WTC11 (cell line): ENCODE results near the gene DCXR. TPM values are rescaled to one million over a fixed set of nuclear protein-coding genes. Genes with fewer than 3 reads are reported as not detected.

ENCODE experiments used
- ATAC-seq: fragments of 200-7000 bp; cut with Tn5 transposase; 2 replicates; pipeline ENCODE4 v1.10.0; 2021; ENCODE audit warnings: mild to moderate bottlenecking, moderate library complexity
- CTCF ChIA-PET: fragments of 300-600 bp; sonication (Branson Sonifier 250); formaldehyde crosslinking; loops from one replicate; lab custom pipeline; 2021; ENCODE audit warnings: antibody characterized with exemption; lab: Charles Lee
- POLR2A ChIA-PET: fragments of 350-600 bp; sonication (Branson Sonifier 250); formaldehyde crosslinking; loops from one replicate; lab custom pipeline; 2021; ENCODE audit warnings: antibody characterized with exemption; lab: Charles Lee
- DNase-seq: peaks from one replicate; pipeline ENCODE4 v3.0.0; 2021; ENCODE audit warnings: low spot score
- H3K27ac Mint-ChIP-seq: 2 replicates; pipeline ENCODE4 v1.8.0; 2021; ENCODE audit warnings: mixed read lengths
- H3K27me3 Mint-ChIP-seq: 2 replicates; pipeline ENCODE4 v1.8.0; 2021; ENCODE audit warnings: low read depth, mild to moderate bottlenecking, moderate library complexity, mixed read lengths
- H3K36me3 Mint-ChIP-seq: 2 replicates; pipeline ENCODE4 v1.8.0; 2021; ENCODE audit warnings: mixed read lengths
- H3K4me1 Mint-ChIP-seq: 2 replicates; pipeline ENCODE4 v1.8.0; 2022; ENCODE audit warnings: mixed read lengths
- H3K4me3 Mint-ChIP-seq: 2 replicates; pipeline ENCODE4 v1.8.0; 2021; ENCODE audit warnings: mild to moderate bottlenecking, moderate library complexity, mixed read lengths
- H3K9me3 Mint-ChIP-seq: 2 replicates; pipeline ENCODE4 v1.8.0; 2021; ENCODE audit warnings: mixed read lengths
- ATF3 ChIP-seq: sonication (generic); formaldehyde crosslinking; conservative IDR thresholded peaks from 2 replicates; pipeline ENCODE4 v1.8.1; 2022; ENCODE audit warnings: mild to moderate bottlenecking, missing genetic modification reagents
- FOXP1 ChIP-seq: sonication (generic); formaldehyde crosslinking; IDR thresholded peaks from 2 replicates; pipeline ENCODE4 v1.8.0; 2022; ENCODE audit warnings: missing genetic modification reagents, mild to moderate bottlenecking, moderate library complexity, borderline replicate concordance
- FOXP4 ChIP-seq: sonication (generic); formaldehyde crosslinking; IDR thresholded peaks from 2 replicates; pipeline ENCODE4 v1.8.0; 2022; ENCODE audit warnings: mild to moderate bottlenecking, missing genetic modification reagents
- HMGA2 ChIP-seq: fragments of 250-450 bp; sonication (Bioruptor Pico); IDR thresholded peaks from 2 replicates; pipeline ENCODE4 v1.4.0; 2021; ENCODE audit warnings: mild to moderate bottlenecking, moderate library complexity
- HMGXB4 ChIP-seq: sonication (generic); formaldehyde crosslinking; IDR thresholded peaks from 2 replicates; pipeline ENCODE4 v1.8.1; 2023; ENCODE audit warnings: mild to moderate bottlenecking, moderate library complexity, missing genetic modification reagents
- NFYB ChIP-seq: sonication (generic); formaldehyde crosslinking; conservative IDR thresholded peaks from 2 replicates; pipeline ENCODE4 v1.8.0; 2022; ENCODE audit warnings: low read depth, missing genetic modification reagents
- NR1H2 ChIP-seq: sonication (generic); formaldehyde crosslinking; IDR thresholded peaks from 2 replicates; pipeline ENCODE4 v1.9.0; 2021; ENCODE audit warnings: mild to moderate bottlenecking, moderate library complexity, missing genetic modification reagents
- NR3C1 ChIP-seq: sonication (generic); formaldehyde crosslinking; conservative IDR thresholded peaks from 2 replicates; pipeline ENCODE4 v1.8.1; 2023; ENCODE audit warnings: low read depth, mild to moderate bottlenecking, missing genetic modification reagents
- SMAD4 ChIP-seq: sonication (generic); formaldehyde crosslinking; IDR thresholded peaks from 2 replicates; pipeline ENCODE4 v1.8.0; 2022; ENCODE audit warnings: mild to moderate bottlenecking, missing genetic modification reagents
- SP1 ChIP-seq: sonication (generic); formaldehyde crosslinking; conservative IDR thresholded peaks from 2 replicates; pipeline ENCODE4 v1.8.1; 2022; ENCODE audit warnings: missing genetic modification reagents
- TEAD1 ChIP-seq: sonication (generic); formaldehyde crosslinking; IDR thresholded peaks from 2 replicates; pipeline ENCODE4 v1.8.0; 2022; ENCODE audit warnings: mild to moderate bottlenecking, missing genetic modification reagents
- ZNF232 ChIP-seq: sonication (generic); formaldehyde crosslinking; IDR thresholded peaks from 2 replicates; pipeline ENCODE4 v1.8.0; 2022; ENCODE audit warnings: mild to moderate bottlenecking, missing genetic modification reagents
- ZNF416 ChIP-seq: fragments of 250-450 bp; sonication (Bioruptor Pico); IDR thresholded peaks from 2 replicates; pipeline ENCODE4 v1.9.0; 2021; ENCODE audit warnings: mild to moderate bottlenecking, inconsistent platforms
- ZNF423 ChIP-seq: fragments of 250-450 bp; sonication (Bioruptor Pico); IDR thresholded peaks from 2 replicates; pipeline ENCODE4 v2.1.2; 2022; ENCODE audit warnings: mild to moderate bottlenecking, moderate library complexity
- total RNA-seq: library from RNA; stranded (reverse); gene quantifications from 3 replicates; pipeline ENCODE4 v1.2.3, GENCODE V29; 2021
- TF ChIP-seq, protein P1 (sequence below): fragments of 200-600 bp; IDR thresholded peaks from 2 replicates; pipeline ENCODE4 v1.8.0; 2022; ENCODE audit warnings: antibody characterized with exemption
- TF ChIP-seq, protein P2 (sequence below): sonication (generic); formaldehyde crosslinking; IDR thresholded peaks from 2 replicates; pipeline ENCODE4 v1.8.0; 2022; ENCODE audit warnings: mild to moderate bottlenecking, missing genetic modification reagents
- TF ChIP-seq, protein P3 (sequence below): sonication (generic); formaldehyde crosslinking; IDR thresholded peaks from 2 replicates; pipeline ENCODE4 v1.8.1; 2022; ENCODE audit warnings: mild to moderate bottlenecking, moderate library complexity, missing genetic modification reagents

Gene DCXR
- total RNA-seq, 1 experiment from 2014 or later = 130 TPM

GRCh38 chr17:82023447-82024241 is 13.9 kb downstream of the DCXR start (continued):
- TF ChIP-seq ZNF232 (CRISPR knock-in tag) = no peak
- no peak for TF ChIP-seq ZNF423 (CRISPR knock-in tag)
- TF ChIP-seq ATF3 (CRISPR knock-in tag) = no peak
- TF ChIP-seq FOXP4 (CRISPR knock-in tag) = 0 out of 2 replicates have a peak, but pooled peaks have one; percentile 20
- TF ChIP-seq, protein P1, sequence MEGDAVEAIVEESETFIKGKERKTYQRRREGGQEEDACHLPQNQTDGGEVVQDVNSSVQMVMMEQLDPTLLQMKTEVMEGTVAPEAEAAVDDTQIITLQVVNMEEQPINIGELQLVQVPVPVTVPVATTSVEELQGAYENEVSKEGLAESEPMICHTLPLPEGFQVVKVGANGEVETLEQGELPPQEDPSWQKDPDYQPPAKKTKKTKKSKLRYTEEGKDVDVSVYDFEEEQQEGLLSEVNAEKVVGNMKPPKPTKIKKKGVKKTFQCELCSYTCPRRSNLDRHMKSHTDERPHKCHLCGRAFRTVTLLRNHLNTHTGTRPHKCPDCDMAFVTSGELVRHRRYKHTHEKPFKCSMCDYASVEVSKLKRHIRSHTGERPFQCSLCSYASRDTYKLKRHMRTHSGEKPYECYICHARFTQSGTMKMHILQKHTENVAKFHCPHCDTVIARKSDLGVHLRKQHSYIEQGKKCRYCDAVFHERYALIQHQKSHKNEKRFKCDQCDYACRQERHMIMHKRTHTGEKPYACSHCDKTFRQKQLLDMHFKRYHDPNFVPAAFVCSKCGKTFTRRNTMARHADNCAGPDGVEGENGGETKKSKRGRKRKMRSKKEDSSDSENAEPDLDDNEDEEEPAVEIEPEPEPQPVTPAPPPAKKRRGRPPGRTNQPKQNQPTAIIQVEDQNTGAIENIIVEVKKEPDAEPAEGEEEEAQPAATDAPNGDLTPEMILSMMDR = no peak
- TF ChIP-seq, protein P2, sequence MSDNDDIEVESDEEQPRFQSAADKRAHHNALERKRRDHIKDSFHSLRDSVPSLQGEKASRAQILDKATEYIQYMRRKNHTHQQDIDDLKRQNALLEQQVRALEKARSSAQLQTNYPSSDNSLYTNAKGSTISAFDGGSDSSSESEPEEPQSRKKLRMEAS = peak; percentile 45
- TF ChIP-seq, all 79 proteins: peak for 3

DNA sequence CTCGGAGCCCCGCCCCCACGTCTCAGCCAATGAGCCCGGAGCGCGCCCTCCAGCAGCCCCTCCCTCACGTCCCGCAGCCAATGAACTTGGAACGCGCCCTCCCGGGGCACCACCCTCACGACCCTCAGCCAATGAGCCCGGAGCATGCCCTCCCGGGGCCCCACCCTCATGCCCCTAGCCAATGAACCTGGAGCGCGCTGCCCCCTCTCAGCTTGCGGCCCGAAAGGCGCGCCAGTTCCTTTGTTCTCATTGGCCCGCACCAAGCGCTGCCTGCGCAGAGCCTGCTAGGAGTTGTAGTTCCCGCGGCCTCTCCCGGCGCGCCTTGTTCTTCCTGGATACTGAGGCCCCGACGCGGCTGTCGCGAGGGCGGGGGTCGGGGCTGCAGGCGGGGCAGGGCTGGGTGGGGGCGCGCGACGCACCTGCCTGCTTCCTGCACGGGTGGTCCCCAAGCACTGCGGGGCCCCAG is 14.5 kb downstream of the DCXR start, which contains the start of gene LRRC45:
TSS of gene LRRC45 (plus strand) at position 325 of the 466 bp plus-strand sequence. CDS start 339 bp downstream, outside the sequence.
- peak within 1 kb of the TSS; percentile 78 for H3K4me3 Mint-ChIP-seq
- no peaks in the 10 kb centered on the region; the same call in 1 of the 2 replicates for H3K36me3 Mint-ChIP-seq
- TF ChIP-seq NR1H2 (CRISPR knock-in tag) (no peak), SMAD4 (no peak), NFYB (CRISPR knock-in tag) (peak; percentile 92), HMGA2 (no peak), SP1 (CRISPR knock-in tag) (peak; percentile 97)
- TF ChIP-seq, protein P3, sequence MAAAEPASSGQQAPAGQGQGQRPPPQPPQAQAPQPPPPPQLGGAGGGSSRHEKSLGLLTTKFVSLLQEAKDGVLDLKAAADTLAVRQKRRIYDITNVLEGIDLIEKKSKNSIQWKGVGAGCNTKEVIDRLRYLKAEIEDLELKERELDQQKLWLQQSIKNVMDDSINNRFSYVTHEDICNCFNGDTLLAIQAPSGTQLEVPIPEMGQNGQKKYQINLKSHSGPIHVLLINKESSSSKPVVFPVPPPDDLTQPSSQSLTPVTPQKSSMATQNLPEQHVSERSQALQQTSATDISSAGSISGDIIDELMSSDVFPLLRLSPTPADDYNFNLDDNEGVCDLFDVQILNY (CRISPR knock-in tag) = peak; percentile 62; the same call in 1 of the 2 replicates
- H3K4me1 Mint-ChIP-seq = peaks cover 11% of the 10 kb centered on the region
- no peaks in the 10 kb centered on the region for H3K9me3 Mint-ChIP-seq
- ChIA-PET POLR2A (interaction anchor here (1.0 to 2.7 kb wide), 5 partner anchors 8 to 99 kb away, joined by 3 to 9 read pairs (median 5); partner anchors contain the start of genes DCXR and RAC3), CTCF (interaction anchor here (0.7 to 8.8 kb wide), 21 partner anchors 8 to 213 kb away, joined by 3 to 119 read pairs (median 5); partner anchors contain the start of genes DCXR, NOTUM and RAC3)
- DNase-seq (peak; percentile 100), ATAC-seq (peak; percentile 93)
- no peak within 1 kb of the TSS for H3K27ac Mint-ChIP-seq
- no peaks in the 10 kb centered on the region; the same call in 1 of the 2 replicates for H3K27me3 Mint-ChIP-seq

GRCh38 chr17:82022310-82022980 is 15.1 kb downstream of the DCXR start, which contains the start of gene CENPX:
Gene CENPX (minus strand): TSS chr17:82022878. CDS start chr17:82022861, 17 bp downstream.
- no peaks in the 10 kb centered on the region; the same call in 1 of the 2 replicates for H3K27me3 Mint-ChIP-seq
- ATAC-seq (no peak), DNase-seq (no peak)

More at GRCh38 chr17:82022310-82022980, 15.1 kb downstream of the DCXR start, which contains the start of gene CENPX:
- TF ChIP-seq, protein P3 (CRISPR knock-in tag) = no peak
- TF ChIP-seq ZNF232 (CRISPR knock-in tag) (no peak), TEAD1 (CRISPR knock-in tag) (peak; percentile 34; the same call in 1 of the 2 replicates), FOXP1 (CRISPR knock-in tag) (peak; percentile 61; the same call in 1 of the 2 replicates), FOXP4 (CRISPR knock-in tag) (peak; percentile 38; the same call in 1 of the 2 replicates), NR3C1 (CRISPR knock-in tag) (no peak), ZNF416 (peak; percentile 54; the same call in 1 of the 2 replicates), HMGXB4 (CRISPR knock-in tag) (0 out of 2 replicates have a peak, but pooled peaks have one; percentile 46)
- TF ChIP-seq, protein P2 = peak; percentile 38; the same call in 1 of the 2 replicates
- ChIA-PET CTCF (interaction anchor here (0.7 to 8.8 kb wide), 21 partner anchors 8 to 214 kb away, joined by 3 to 119 read pairs (median 5); partner anchors contain the start of genes DCXR, NOTUM and RAC3), POLR2A (interaction anchor here (1.0 to 2.7 kb wide), 5 partner anchors 9 to 99 kb away, joined by 3 to 9 read pairs (median 5); partner anchors contain the start of genes DCXR and RAC3)
- peak within 1 kb of the TSS; percentile 78 for H3K4me3 Mint-ChIP-seq
- no peaks in the 10 kb centered on the region; the same call in 1 of the 2 replicates for H3K36me3 Mint-ChIP-seq
- H3K27ac Mint-ChIP-seq = no peak within 1 kb of the TSS
- H3K9me3 Mint-ChIP-seq = no peaks in the 10 kb centered on the region
- H3K4me1 Mint-ChIP-seq = peaks cover 11% of the 10 kb centered on the region
